Hematopoietic multipotent progenitor cell treated with erythropoietin and hydrocortisone succinate and interleukin-3 and kit ligand, for 6 days (in vitro differentiated cells): Measurements from ENCODE around the gene ZCCHC8.

Experiments
- DNase-seq: peaks from one replicate; pipeline ENCODE4 v3.0.0-alpha.2; 2015

Gene ZCCHC8

DNA sequence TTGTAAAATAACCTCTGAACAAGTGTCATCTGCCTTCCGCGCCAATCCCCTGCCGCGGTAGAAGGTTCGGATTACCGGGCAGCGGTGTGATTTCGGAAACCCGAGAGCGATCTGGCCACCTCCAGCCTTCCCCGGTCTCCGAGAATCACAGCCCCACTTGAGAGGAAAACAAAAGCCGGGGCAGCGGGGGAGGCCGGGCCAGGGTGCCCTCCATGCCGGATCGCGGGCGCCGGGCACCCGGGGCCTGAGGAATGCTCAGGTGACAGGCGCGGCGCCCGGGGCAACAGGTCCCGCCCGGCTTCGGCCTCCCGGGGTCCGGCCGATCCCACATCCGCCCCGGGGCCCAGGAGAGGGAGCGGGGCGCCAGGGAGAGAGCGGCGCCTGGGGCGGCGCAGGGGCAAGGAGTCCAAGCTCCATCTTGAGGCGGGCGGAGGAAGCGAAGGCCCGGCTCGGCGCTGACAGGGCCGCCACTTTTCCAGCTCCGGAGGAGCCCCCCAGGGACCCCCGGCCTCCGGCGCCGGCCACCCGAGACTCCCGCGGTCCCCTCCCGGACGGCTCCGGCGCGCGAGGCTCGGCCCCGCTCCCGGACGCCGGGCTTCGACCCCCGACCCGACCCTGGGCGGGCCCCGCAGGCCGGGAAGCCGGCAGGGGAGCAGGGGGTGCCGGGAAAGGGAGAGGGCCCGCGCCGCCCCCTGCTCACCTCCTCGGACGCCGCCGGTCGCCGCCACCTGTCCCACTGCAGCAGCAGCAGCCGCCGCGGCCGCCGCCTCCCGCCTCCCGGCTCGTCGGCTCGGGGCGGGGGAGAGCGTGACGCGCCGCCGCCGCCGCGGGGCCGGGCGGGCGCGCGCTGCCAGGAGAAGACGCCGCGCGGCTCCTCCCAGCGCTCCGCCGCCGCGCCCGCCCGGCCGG is 78.7 kb downstream of the ZCCHC8 start, which contains the start of gene CLIP1:
Gene CLIP1 (minus strand): TSS at position 849 of the 909 bp plus-strand sequence. CDS start 42,217 bp downstream, outside the sequence.
- DNase-seq, result peak; percentile 68
